Large intestine (tissue), 3 donors: Measurements from ENCODE around the gene COQ9. TPM values are rescaled to one million over a fixed set of nuclear protein-coding genes. Genes with fewer than 3 reads are reported as not detected.

ENCODE experiments used
- DNase-seq, 2 donors: peaks; one replicate each; pipeline versions ENCODE4 v3.0.0 to v3.0.0-alpha.2; 2013
- H3K27ac ChIP-seq: one replicate; pipeline ENCODE4 v1.5.1; 2013; ENCODE audit warnings: low read length
- H3K27me3 ChIP-seq: 2 replicates; pipeline ENCODE4 v1.6.1; 2013; ENCODE audit warnings: low read length; ENCODE audit not compliant: control insufficient read depth, insufficient read depth
- H3K36me3 ChIP-seq: 2 replicates; pipeline ENCODE4 v1.6.1; 2013; ENCODE audit warnings: low read length; ENCODE audit not compliant: control insufficient read depth, insufficient read depth
- H3K4me1 ChIP-seq: one replicate; pipeline ENCODE4 v1.6.1; 2013; ENCODE audit warnings: low read length; ENCODE audit not compliant: control insufficient read depth, insufficient read depth
- H3K4me3 ChIP-seq: one replicate; pipeline ENCODE4 v1.5.1; 2013; ENCODE audit warnings: low read length
- H3K9me3 ChIP-seq: one replicate; pipeline ENCODE4 v1.6.1; 2013; ENCODE audit warnings: mild to moderate bottlenecking, low read depth, low read length, moderate library complexity; ENCODE audit not compliant: control insufficient read depth
- WGBS: methylation state at CpG from one replicate; pipeline ENCODE4 v1.1.5; 2013; ENCODE audit warnings: low lambda C conversion rate; ENCODE audit not compliant: insufficient coverage; 5-methylcytosine and 5-hydroxymethylcytosine counted together
- polyA plus RNA-seq: library from polyadenylated mRNA; unstranded; fragments of 120-200 nt; gene quantifications from one replicate; pipeline ENCODE4 v1.2.1, GENCODE V29; 2013

Gene COQ9
- polyA plus RNA-seq, 1 donor, result 73.0 TPM

DNA sequence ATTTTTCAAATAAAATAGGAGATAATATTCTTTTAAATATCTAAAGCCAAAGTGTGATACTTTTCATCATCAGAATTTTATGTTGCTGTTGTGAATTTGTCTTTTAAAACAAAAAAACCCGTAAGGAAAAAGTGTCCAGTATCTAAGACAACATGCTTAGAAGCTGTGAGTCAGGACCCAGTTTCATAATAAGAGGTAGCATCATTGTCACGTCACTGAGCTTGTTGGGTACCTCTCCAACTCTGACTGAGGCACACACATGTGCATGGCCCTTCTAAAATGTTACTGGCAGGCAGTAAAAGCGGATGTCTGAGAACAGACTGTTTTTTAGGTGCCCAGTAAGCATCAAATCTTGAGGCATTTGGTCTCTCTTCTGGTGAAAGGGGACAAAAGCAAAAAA lies 2.6 kb upstream of the COQ9 start:
- DNase-seq, result no peak
- Histone ChIP-seq H3K27ac (no peak overlapping the region), H3K27me3 (no peaks in the 10 kb centered on the region), H3K36me3 (peaks cover 9% of the 10 kb centered on the region), H3K9me3 (no peaks in the 10 kb centered on the region), H3K4me3 (no peak overlapping the region), H3K4me1 (peaks cover 13% of the 10 kb centered on the region)
- WGBS, result no CpG with 5 or more reads among the region's 3 CpGs

DNA sequence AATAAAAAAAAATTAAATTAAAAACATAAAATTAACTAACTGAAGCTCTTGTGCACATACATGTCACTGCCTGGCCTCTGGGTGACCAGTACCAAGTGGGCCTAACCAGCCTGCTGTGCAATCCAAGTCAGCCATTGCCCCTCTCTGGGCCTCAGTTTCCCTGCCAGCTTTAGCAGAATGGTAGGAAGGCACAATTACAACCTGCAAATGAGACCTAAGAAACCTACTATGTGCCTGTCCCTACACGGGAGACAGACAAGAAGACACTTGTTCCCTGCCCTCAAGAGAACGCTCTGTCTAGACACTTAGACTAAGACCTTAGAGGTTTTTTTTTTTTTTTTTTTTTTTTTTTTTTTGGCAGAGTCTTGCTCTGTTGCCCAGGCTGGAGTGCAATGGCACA lies 1.8 kb upstream of the COQ9 start:
- Histone ChIP-seq H3K27me3 (no peaks in the 10 kb centered on the region), H3K9me3 (no peaks in the 10 kb centered on the region), H3K36me3 (peaks cover 4% of the 10 kb centered on the region), H3K4me1 (peaks cover 13% of the 10 kb centered on the region), H3K27ac (no peak overlapping the region), H3K4me3 (no peak overlapping the region)
- no peak for DNase-seq
- WGBS, result no CpG with 5 or more reads among the region's 2 CpGs

DNA sequence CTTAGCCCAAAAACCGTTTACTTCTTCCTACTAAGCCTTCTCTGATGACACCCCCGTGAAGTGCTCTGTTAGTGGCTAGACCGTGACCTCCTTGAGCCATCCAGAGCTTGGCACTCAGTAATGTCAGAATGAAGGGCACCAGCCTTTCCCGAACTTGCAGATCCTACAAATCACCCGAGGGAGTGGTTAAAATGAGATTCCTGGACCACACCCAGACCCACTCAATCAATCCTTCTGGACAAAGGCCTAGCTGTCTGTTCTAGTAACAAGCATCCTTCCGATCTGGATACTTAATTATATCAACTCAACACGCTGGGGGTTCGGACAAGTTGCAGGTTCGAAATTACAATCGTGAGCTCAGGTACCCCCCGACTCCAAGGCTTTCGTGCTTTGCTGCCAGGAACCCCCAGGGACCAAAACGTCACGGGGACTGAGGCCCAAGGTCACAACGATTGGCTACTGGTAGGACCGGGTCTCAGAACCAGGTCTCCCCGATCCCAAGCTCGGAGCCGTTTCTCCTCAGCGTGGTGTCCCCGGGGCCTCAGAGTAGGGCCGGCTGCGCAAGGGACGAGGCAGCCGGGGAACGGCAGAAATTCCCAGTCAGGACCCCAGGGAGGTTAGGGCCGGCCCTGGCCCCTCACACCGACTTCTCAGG lies 621 bp upstream of the COQ9 start:
- peaks cover 13% of the 10 kb centered on the region for H3K4me1 ChIP-seq
- H3K9me3 ChIP-seq, result no peaks in the 10 kb centered on the region
- no CpG with 5 or more reads among the region's 28 CpGs for WGBS
- no peaks in the 10 kb centered on the region for H3K27me3 ChIP-seq
- H3K27ac ChIP-seq, result peak overlapping the region; percentile 57
- peak in 1 of 2 donors; percentile 60 for DNase-seq
- H3K4me3 ChIP-seq, result peak overlapping the region; percentile 91
- H3K36me3 ChIP-seq, result peaks cover 6% of the 10 kb centered on the region

DNA sequence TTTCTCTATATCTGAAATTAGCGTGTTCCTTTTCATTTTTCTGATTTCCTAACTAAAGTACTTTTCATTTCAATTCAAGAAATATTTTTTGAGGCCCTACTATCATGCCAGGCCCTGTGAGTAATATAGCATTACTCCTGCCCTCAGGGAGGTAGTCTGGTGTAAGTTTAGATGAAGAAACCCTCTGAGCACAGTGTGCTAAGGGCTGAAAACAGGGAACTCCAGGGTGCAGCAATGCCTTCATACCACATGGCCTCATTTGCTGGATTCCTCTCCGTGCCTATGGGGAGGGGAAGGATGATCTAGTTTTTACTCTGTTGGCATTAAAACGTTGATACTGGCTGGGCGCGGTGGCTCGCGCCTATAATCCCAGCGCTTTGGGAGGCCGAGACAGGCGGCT lies 4.7 kb downstream of the COQ9 start:
- no peaks in the 10 kb centered on the region for H3K27me3 ChIP-seq
- peaks cover 7% of the 10 kb centered on the region for H3K4me1 ChIP-seq
- peaks cover 58% of the 10 kb centered on the region for H3K36me3 ChIP-seq
- no CpG with 5 or more reads among the region's 10 CpGs for WGBS
- H3K9me3 ChIP-seq, result no peaks in the 10 kb centered on the region
- H3K4me3 ChIP-seq, result no peak overlapping the region
- no peak for DNase-seq
- no peak overlapping the region for H3K27ac ChIP-seq

DNA sequence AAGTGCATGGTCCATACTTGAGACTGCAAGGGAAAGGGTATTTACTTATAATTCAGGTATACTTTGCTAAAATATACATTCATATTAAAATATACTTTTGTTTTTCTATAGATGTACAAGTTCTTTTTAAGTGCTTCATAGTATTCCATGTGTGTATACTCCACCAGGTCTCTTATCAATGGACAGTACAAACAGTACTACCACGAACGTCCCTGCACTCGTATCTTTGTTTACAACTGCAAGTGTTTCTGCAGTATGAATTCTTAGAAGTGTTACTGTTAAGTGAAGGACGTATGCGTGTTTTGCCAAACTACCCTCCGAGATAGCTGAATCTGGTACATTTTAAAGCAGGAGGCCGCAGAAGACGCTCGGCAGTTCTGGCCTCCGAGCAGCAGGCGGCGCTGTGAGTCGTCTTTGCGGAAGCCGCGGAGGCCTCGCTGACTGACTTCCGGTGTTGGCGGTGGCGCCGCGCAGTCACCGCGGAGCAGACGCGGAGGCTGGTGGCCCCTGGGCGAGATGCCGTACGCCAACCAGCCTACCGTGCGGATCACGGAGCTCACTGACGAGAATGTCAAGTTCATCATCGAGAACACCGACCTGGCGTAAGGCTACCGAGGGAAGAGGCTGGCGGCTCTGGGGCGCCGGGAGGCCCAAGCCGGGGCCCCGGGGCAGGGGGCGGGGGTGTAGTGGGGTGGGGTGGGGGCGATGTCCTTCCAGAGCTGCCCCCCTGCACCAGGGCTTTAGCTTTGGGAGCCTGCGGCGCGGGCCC lies 15.1 kb downstream of the COQ9 start, which contains the start of gene POLR2C:
Gene POLR2C (plus strand): TSS at position 471 of the 769 bp plus-strand sequence. CDS start 46 bp downstream, at position 517.
- H3K36me3 ChIP-seq, result peaks cover 71% of the 10 kb centered on the region
- H3K27ac ChIP-seq, result no peak within 1 kb of the TSS
- H3K9me3 ChIP-seq, result no peaks in the 10 kb centered on the region
- WGBS, result no CpG with 5 or more reads among the region's 47 CpGs
- H3K4me1 ChIP-seq, result no peaks in the 10 kb centered on the region
- H3K27me3 ChIP-seq, result no peaks in the 10 kb centered on the region
- peak; percentile 84 to 86 for DNase-seq
- peak within 1 kb of the TSS; percentile 85 for H3K4me3 ChIP-seq

DNA sequence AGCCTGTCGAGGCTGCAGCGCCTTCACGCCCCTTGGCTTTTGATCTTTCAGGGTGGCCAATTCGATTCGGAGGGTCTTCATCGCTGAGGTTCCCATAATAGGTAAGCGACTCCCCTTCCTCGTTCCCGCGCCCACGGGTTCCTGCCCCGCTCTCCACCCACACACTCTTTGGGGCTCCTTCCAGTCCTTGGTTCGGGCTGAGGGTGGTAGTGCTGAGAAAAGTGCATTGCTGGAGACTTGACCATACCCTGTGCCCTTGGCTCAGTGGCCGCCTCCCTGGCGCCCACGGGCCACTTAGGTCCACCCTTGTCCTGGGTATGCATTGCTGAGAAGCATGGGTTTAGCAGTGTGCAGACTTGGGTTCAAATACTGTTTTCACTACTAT lies 15.7 kb downstream of the COQ9 start:
- Histone ChIP-seq H3K27me3 (no peaks in the 10 kb centered on the region), H3K4me3 (peak overlapping the region; percentile 85), H3K27ac (no peak overlapping the region), H3K36me3 (peaks cover 70% of the 10 kb centered on the region), H3K4me1 (no peaks in the 10 kb centered on the region), H3K9me3 (no peaks in the 10 kb centered on the region)
- no peak for DNase-seq
- no CpG with 5 or more reads among the region's 16 CpGs for WGBS

DNA sequence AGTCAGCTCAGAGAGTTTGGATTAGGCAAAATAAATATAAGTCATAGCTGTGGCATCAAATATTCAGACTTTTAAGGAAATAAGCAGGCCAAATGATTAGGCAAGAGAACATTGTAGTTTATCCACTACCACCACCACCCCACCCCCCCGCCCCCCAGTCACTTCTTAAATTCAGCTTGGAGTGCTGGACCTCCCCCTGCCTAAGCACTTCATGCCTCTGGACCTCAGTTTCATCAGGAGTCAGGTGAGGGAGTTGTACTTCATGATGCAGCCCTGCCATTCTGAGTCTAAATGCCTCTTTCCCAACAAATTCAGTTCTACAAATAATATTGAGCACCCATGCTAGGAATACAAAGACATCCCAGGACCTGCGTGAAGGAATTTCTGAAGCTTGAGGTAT lies 17.2 kb downstream of the COQ9 start:
- DNase-seq, result no peak
- no peaks in the 10 kb centered on the region for H3K27me3 ChIP-seq
- peaks cover 7% of the 10 kb centered on the region for H3K4me1 ChIP-seq
- no peaks in the 10 kb centered on the region for H3K9me3 ChIP-seq
- WGBS, result no CpG with 5 or more reads among the region's 2 CpGs
- no peak overlapping the region for H3K27ac ChIP-seq
- peaks cover 70% of the 10 kb centered on the region for H3K36me3 ChIP-seq
- H3K4me3 ChIP-seq, result no peak overlapping the region

DNA sequence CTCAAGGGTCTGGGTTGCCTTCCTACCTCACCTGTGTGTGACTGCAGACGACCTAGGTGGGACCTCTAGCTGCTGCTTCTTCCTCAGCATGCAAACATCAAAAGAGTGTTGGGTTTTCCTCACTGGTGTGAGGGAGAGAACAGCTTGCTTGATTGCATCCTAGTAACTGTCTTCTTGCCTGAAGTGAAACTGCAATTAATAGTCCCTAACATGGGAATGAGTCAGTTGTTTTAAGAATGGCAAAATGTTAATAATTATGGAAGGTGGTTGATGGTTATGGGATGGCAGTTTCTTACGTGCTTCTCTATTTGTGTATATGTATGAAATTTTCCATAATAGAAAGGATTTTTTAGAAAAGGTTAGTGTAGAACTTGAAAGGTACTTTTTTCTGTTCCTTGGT lies 21.1 kb downstream of the COQ9 start:
- Histone ChIP-seq H3K27me3 (no peaks in the 10 kb centered on the region), H3K36me3 (peaks cover 85% of the 10 kb centered on the region), H3K9me3 (no peaks in the 10 kb centered on the region), H3K4me3 (no peak overlapping the region), H3K4me1 (peaks cover 43% of the 10 kb centered on the region), H3K27ac (no peak overlapping the region)
- no peak for DNase-seq
- WGBS, result 100% methylated on average over 1 of the region's 2 CpGs

DNA sequence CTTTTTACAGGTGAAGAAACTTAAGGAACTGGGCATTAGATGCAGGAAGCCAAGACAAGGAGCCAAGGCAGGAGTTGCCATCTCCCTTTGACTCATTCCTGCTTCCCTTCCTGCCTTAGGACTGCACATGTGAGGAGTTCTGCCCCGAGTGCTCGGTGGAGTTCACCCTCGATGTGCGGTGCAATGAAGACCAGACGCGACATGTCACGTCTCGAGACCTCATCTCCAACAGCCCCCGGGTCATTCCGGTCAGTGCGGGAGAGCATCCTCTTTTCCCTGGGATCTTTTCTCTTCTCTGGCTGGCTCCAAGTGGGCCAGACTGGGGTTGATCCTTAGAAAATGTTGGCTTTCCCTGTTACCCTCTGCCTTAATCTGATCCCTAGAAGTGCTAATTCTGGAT lies 21.8 kb downstream of the COQ9 start:
- peaks cover 46% of the 10 kb centered on the region for H3K4me1 ChIP-seq
- peaks cover 87% of the 10 kb centered on the region for H3K36me3 ChIP-seq
- H3K4me3 ChIP-seq, result no peak overlapping the region

DNA sequence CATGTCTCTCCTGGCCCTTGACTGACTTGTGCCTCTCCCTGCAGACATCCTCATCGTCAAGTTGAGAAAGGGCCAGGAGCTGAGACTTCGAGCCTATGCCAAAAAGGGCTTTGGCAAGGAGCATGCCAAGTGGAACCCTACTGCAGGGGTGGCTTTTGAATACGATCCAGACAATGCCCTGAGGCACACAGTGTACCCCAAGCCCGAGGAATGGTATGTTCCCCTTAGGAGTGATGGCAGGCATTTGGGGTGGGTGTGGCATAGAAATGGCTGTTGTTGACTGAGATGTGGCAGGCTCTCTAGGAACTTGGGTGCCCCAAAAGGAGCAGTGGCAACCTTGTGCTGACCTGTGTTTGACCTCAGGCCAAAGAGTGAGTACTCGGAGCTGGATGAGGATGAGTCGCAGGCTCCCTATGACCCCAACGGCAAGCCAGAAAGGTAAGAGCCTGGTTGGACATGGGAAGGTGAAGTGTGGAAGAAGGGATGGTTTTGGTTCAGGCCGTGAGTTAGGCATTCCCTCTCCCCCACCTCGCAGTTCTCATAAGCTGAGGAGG lies 22.7 kb downstream of the COQ9 start:
- H3K36me3 ChIP-seq, result peaks cover 89% of the 10 kb centered on the region
- no CpG with 5 or more reads among the region's 9 CpGs for WGBS
- H3K4me3 ChIP-seq, result no peak overlapping the region
- H3K9me3 ChIP-seq, result no peaks in the 10 kb centered on the region
- DNase-seq, result no peak
- no peaks in the 10 kb centered on the region for H3K27me3 ChIP-seq
- peak overlapping the region; percentile 80 for H3K27ac ChIP-seq
- H3K4me1 ChIP-seq, result peaks cover 46% of the 10 kb centered on the region

More for the DNA sequence above, 21.8 kb downstream of the COQ9 start:
- no peak overlapping the region for H3K27ac ChIP-seq
- no peaks in the 10 kb centered on the region for H3K27me3 ChIP-seq
- DNase-seq, result no peak
- H3K9me3 ChIP-seq, result no peaks in the 10 kb centered on the region
- WGBS, result no CpG with 5 or more reads among the region's 11 CpGs
